H9 (cell line): ENCODE measurements around the gene MLLT3. TPM values are rescaled to one million over a fixed set of nuclear protein-coding genes. Genes with fewer than 3 reads are reported as not detected.

Source experiments
- DNase-seq: peaks from one replicate; pipeline ENCODE4 v3.0.0-alpha.2; 2017
- H2AFZ ChIP-seq: one replicate; pipeline ENCODE4 v1.6.1; 2013; ENCODE audit warnings: mild to moderate bottlenecking, low read length, control low read depth, moderate library complexity
- H2AK5ac ChIP-seq: 2 replicates; pipeline ENCODE4 v1.6.1; 2013; ENCODE audit warnings: low read length, control low read depth, mixed read lengths; ENCODE audit not compliant: insufficient read length
- H2BK120ac ChIP-seq: one replicate; pipeline ENCODE4 v1.6.1; 2013; ENCODE audit warnings: low read depth, mild to moderate bottlenecking, low read length, control low read depth, inconsistent platforms; ENCODE audit not compliant: poor library complexity, severe bottlenecking
- H2BK12ac ChIP-seq: 2 replicates; pipeline ENCODE4 v1.6.1; 2013; ENCODE audit warnings: low read length, control low read depth, mixed read lengths, low read depth; ENCODE audit not compliant: insufficient read length
- H2BK15ac ChIP-seq: 2 replicates; pipeline ENCODE4 v1.6.1; 2013; ENCODE audit warnings: low read depth, low read length, control low read depth
- H2BK20ac ChIP-seq: one replicate; pipeline ENCODE4 v1.6.1; 2013; ENCODE audit warnings: low read depth, mild to moderate bottlenecking, low read length, control low read depth, inconsistent platforms; ENCODE audit not compliant: poor library complexity, severe bottlenecking
- H2BK5ac ChIP-seq: 2 replicates; pipeline ENCODE4 v1.6.1; 2013; ENCODE audit warnings: low read length, control low read depth, mixed read lengths; ENCODE audit not compliant: insufficient read length
- H3K14ac ChIP-seq: 2 replicates; pipeline ENCODE4 v1.6.1; 2013; ENCODE audit warnings: low read length, control low read depth; ENCODE audit not compliant: insufficient read depth
- H3K18ac ChIP-seq: 2 replicates; pipeline ENCODE4 v1.6.1; 2013; ENCODE audit warnings: low read depth, mild to moderate bottlenecking, mixed read lengths, low read length, control low read depth; ENCODE audit not compliant: insufficient read length
- H3K23ac ChIP-seq: 2 replicates; pipeline ENCODE4 v1.6.1; 2013; ENCODE audit warnings: low read length, control low read depth, mixed read lengths, low read depth; ENCODE audit not compliant: insufficient read length
- H3K23me2 ChIP-seq: 2 replicates; pipeline ENCODE4 v1.6.1; 2013; ENCODE audit warnings: low read depth, mild to moderate bottlenecking, mixed read lengths, low read length, control low read depth; ENCODE audit not compliant: insufficient read length, poor library complexity, severe bottlenecking
- H3K27ac ChIP-seq: 2 replicates; pipeline ENCODE4 v1.5.1; 2013; ENCODE audit warnings: low read length, control low read depth, mixed read lengths, low read depth; ENCODE audit not compliant: insufficient read length
- H3K27me3 ChIP-seq: 2 replicates; pipeline ENCODE4 v1.6.1; 2013; ENCODE audit warnings: low read length, control low read depth, inconsistent platforms; ENCODE audit not compliant: insufficient read depth
- H3K4ac ChIP-seq: 2 replicates; pipeline ENCODE4 v1.6.1; 2013; ENCODE audit warnings: low read depth, mild to moderate bottlenecking, control low read depth, inconsistent platforms, low read length, moderate library complexity
- H3K4me1 ChIP-seq: 2 replicates; pipeline ENCODE4 v1.6.1; 2013; ENCODE audit warnings: low read length, control low read depth, inconsistent platforms; ENCODE audit not compliant: insufficient read depth
- H3K4me2 ChIP-seq: 2 replicates; pipeline ENCODE4 v1.6.1; 2013; ENCODE audit warnings: low read length, control low read depth, mixed read lengths; ENCODE audit not compliant: insufficient read length, insufficient read depth
- H3K56ac ChIP-seq: 2 replicates; pipeline ENCODE4 v1.6.1; 2013; ENCODE audit warnings: low read depth, mild to moderate bottlenecking, mixed read lengths, low read length, control low read depth; ENCODE audit not compliant: insufficient read length
- H3K79me1 ChIP-seq: 2 replicates; pipeline ENCODE4 v1.6.1; 2013; ENCODE audit warnings: low read depth, mild to moderate bottlenecking, moderate library complexity, low read length, control low read depth, inconsistent platforms; ENCODE audit not compliant: insufficient read depth, poor library complexity, severe bottlenecking
- H3K79me2 ChIP-seq: 2 replicates; pipeline ENCODE4 v1.6.1; 2013; ENCODE audit warnings: low read length, control low read depth, inconsistent platforms; ENCODE audit not compliant: insufficient read depth
- H3K9ac ChIP-seq: 2 replicates; pipeline ENCODE4 v1.6.1; 2013; ENCODE audit warnings: low read length, control low read depth, mixed read lengths; ENCODE audit not compliant: insufficient read length; ENCODE audit errors: extremely low read depth
- H3K9me3 ChIP-seq: one replicate; pipeline ENCODE4 v1.6.1; 2013; ENCODE audit warnings: low read depth, low read length, inconsistent platforms; ENCODE audit not compliant: control insufficient read depth
- H3T11ph ChIP-seq: one replicate; pipeline ENCODE4 v1.6.1; 2013; ENCODE audit warnings: mild to moderate bottlenecking, low read length, control low read depth, inconsistent platforms
- H4K20me1 ChIP-seq: one replicate; pipeline ENCODE4 v1.6.1; 2013; ENCODE audit not compliant: control insufficient read depth, insufficient read length, insufficient read depth
- H4K5ac ChIP-seq: 2 replicates; pipeline ENCODE4 v1.6.1; 2013; ENCODE audit warnings: low read depth, mild to moderate bottlenecking, mixed read lengths, low read length, control low read depth; ENCODE audit not compliant: insufficient read length
- H4K8ac ChIP-seq: replicated peaks from 2 replicates; pipeline ENCODE4 v1.6.1; 2013; ENCODE audit warnings: low read length, control low read depth, mixed read lengths, low read depth; ENCODE audit not compliant: insufficient read length
- H4K91ac ChIP-seq: 2 replicates; pipeline ENCODE4 v1.6.1; 2013; ENCODE audit warnings: low read depth, mild to moderate bottlenecking, moderate library complexity, mixed read lengths, low read length, control low read depth; ENCODE audit not compliant: insufficient read length
- H3K27ac Mint-ChIP-seq, 3 experiments: 2 replicates in 2 of 3; 3 replicates in 1 of 3; pipeline ENCODE4 v1.8.0; 2020 to 2021; ENCODE audit warnings: mixed read lengths in 3 of 3, mild to moderate bottlenecking in 1 of 3, moderate library complexity in 1 of 3
- H3K27me3 Mint-ChIP-seq: 2 replicates; pipeline ENCODE4 v1.8.0; 2021; ENCODE audit warnings: low read depth, mild to moderate bottlenecking, moderate library complexity, mixed read lengths
- H3K36me3 Mint-ChIP-seq, 3 experiments: 2 replicates in 2 of 3; 3 replicates in 1 of 3; pipeline ENCODE4 v1.8.0; 2020 to 2021; ENCODE audit warnings: low read depth in 3 of 3, mixed read lengths in 3 of 3; ENCODE audit not compliant: insufficient read depth in 1 of 3
- H3K4me1 Mint-ChIP-seq, 2 experiments: 2 replicates each; pipeline ENCODE4 v1.8.0; 2020; ENCODE audit warnings: mixed read lengths in 2 of 2
- H3K4me3 Mint-ChIP-seq, 2 experiments: 2 replicates in 1 of 2; 3 replicates in 1 of 2; pipeline ENCODE4 v1.8.0; 2020 to 2021; ENCODE audit warnings: mild to moderate bottlenecking in 2 of 2, mixed read lengths in 2 of 2, moderate library complexity in 1 of 2
- H3K9me3 Mint-ChIP-seq, 2 experiments: 2 replicates in 1 of 2; 3 replicates in 1 of 2; pipeline ENCODE4 v1.8.0; 2020; ENCODE audit warnings: mild to moderate bottlenecking in 2 of 2, mixed read lengths in 2 of 2, moderate library complexity in 1 of 2
- CTCF ChIP-seq: fragments of 200-600 bp; sonication (generic); conservative IDR thresholded peaks from 3 replicates; pipeline ENCODE4 v1.8.0; 2021; ENCODE audit warnings: antibody characterized with exemption, mild to moderate bottlenecking
- total RNA-seq: library from RNA; stranded (reverse); gene quantifications from 2 replicates; pipeline ENCODE4 v1.2.1, GENCODE V29; 2021

MLLT3 gene
- total RNA-seq, 1 experiment from 2014 or later = 3.9 TPM

GRCh38 chr9:20390400-20390799, 231.9 kb downstream of the MLLT3 start:
- Histone ChIP-seq H3K23ac (no peak overlapping the region), H3K18ac (no peak overlapping the region), H2BK5ac (no peak overlapping the region), H3K4ac (no peak overlapping the region), H3K14ac (no peak overlapping the region), H4K8ac (no peak overlapping the region), H3K4me1 (no peaks in the 10 kb centered on the region), H3K79me2 (no peaks in the 10 kb centered on the region), H2AK5ac (no peak overlapping the region), H4K5ac (no peak overlapping the region), H3K56ac (no peak overlapping the region), H3T11ph (no peak overlapping the region), H3K27me3 (no peaks in the 10 kb centered on the region), H3K4me2 (no peak overlapping the region), H2AFZ (no peak overlapping the region), H3K23me2 (no peaks in the 10 kb centered on the region), H3K9ac (no peak overlapping the region), H4K91ac (no peak overlapping the region), H3K79me1 (no peaks in the 10 kb centered on the region), H3K27ac (no peak overlapping the region), H2BK15ac (no peak overlapping the region), H2BK120ac (no peak overlapping the region), H2BK20ac (no peak overlapping the region), H3K9me3 (no peaks in the 10 kb centered on the region), H2BK12ac (no peak overlapping the region), H4K20me1 (no peaks in the 10 kb centered on the region)
- TF ChIP-seq CTCF = no peak
- peaks cover 0 to 6% of the 10 kb centered on the region in 2 experiments; a peak in 1 of 5 replicates for H3K9me3 Mint-ChIP-seq
- no peak overlapping the region for H3K27ac Mint-ChIP-seq
- peaks cover 11 to 13% of the 10 kb centered on the region in 2 experiments for H3K4me1 Mint-ChIP-seq
- H3K27me3 Mint-ChIP-seq = no peaks in the 10 kb centered on the region; the same call in 1 of the 2 replicates
- no peak overlapping the region for H3K4me3 Mint-ChIP-seq
- peaks cover 0 to 12% (median 2%) of the 10 kb centered on the region in 3 experiments; a peak in 2 of 7 replicates for H3K36me3 Mint-ChIP-seq
- DNase-seq = no peak
